PC-9 (cell line): ENCODE data around the gene MTRF1.

Source experiments
- EZH2 ChIP-seq: fragments of 200-600 bp; sonication (generic); IDR thresholded peaks from 2 replicates; pipeline ENCODE4 v1.8.0; 2017; ENCODE audit warnings: antibody characterized with exemption, low read depth
- TF ChIP-seq, protein P1 (sequence below): fragments of 200-600 bp; sonication (generic); conservative IDR thresholded peaks from 2 replicates; pipeline ENCODE4 v1.6.1; 2017; ENCODE audit warnings: mixed run types, antibody characterized with exemption, mild to moderate bottlenecking, moderate library complexity

DNA sequence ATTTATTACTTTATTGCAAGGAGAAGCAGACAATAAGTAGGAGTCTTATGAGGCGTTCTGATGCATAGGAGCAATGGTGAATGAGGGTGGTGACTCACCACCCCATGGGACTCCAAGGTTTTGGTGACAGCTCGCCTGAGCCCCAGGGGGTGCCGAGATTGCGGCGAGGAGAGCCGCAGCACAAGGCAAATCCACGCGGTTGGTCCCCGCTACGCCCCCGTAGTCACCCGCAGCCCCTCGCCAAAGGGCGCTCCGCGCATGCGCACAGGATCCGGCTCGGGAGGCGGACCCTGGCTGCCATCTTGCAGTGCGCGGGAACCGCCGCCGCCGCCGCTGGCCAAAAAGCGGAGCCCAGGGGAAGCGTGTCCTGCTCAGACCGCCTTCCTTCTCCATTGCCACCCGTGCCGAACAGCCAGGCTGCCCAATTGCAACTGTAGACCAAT lies 47.6 kb upstream of the MTRF1 start, which contains the start of gene NAA16:
- TF ChIP-seq, protein P1, sequence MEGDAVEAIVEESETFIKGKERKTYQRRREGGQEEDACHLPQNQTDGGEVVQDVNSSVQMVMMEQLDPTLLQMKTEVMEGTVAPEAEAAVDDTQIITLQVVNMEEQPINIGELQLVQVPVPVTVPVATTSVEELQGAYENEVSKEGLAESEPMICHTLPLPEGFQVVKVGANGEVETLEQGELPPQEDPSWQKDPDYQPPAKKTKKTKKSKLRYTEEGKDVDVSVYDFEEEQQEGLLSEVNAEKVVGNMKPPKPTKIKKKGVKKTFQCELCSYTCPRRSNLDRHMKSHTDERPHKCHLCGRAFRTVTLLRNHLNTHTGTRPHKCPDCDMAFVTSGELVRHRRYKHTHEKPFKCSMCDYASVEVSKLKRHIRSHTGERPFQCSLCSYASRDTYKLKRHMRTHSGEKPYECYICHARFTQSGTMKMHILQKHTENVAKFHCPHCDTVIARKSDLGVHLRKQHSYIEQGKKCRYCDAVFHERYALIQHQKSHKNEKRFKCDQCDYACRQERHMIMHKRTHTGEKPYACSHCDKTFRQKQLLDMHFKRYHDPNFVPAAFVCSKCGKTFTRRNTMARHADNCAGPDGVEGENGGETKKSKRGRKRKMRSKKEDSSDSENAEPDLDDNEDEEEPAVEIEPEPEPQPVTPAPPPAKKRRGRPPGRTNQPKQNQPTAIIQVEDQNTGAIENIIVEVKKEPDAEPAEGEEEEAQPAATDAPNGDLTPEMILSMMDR = no peak
- no peak for TF ChIP-seq EZH2
